ENCODE results near the gene TFDP2. TPM values are rescaled to one million over a fixed set of nuclear protein-coding genes. Genes with fewer than 3 reads are reported as not detected.

TFDP2 gene
- total and polyA plus RNA-seq, 4 donors: 22.9 to 57.2 (median 34.5) TPM

- H3K36me3 ChIP-seq (ENCODE audit: control insufficient read depth, insufficient read depth, low read length): no peaks in the 10 kb centered on the region
- no peak overlapping the region for H3K27ac ChIP-seq (ENCODE audit: low read depth, low read length)
- WGBS (ENCODE audit: insufficient coverage): 80% methylated on average over 1 of the region's 2 CpGs
- H3K4me3 ChIP-seq (ENCODE audit: low read depth, low read length): no peak overlapping the region
- H3K4me1 ChIP-seq (ENCODE audit: control insufficient read depth, insufficient read depth, low read length): no peaks in the 10 kb centered on the region
- H3K9me3 ChIP-seq (ENCODE audit: control insufficient read depth, insufficient read depth, low read length): no peaks in the 10 kb centered on the region
- DNase-seq (ENCODE audit: low read depth in 4 of 6, low spot score in 6 of 6): no peak
- H3K27me3 ChIP-seq (ENCODE audit: control insufficient read depth, insufficient read depth, low read length): no peaks in the 10 kb centered on the region
Observed at GRCh38 chr3:142053244-142053643, 96.1 kb downstream of the TFDP2 start.

GRCh38 chr3:142051351-142051750, 98.0 kb downstream of the TFDP2 start:
- Histone ChIP-seq H3K27me3 (ENCODE audit: control insufficient read depth, insufficient read depth, low read length) (no peaks in the 10 kb centered on the region), H3K4me3 (ENCODE audit: low read depth, low read length) (no peak overlapping the region), H3K9me3 (ENCODE audit: control insufficient read depth, insufficient read depth, low read length) (no peaks in the 10 kb centered on the region), H3K36me3 (ENCODE audit: control insufficient read depth, insufficient read depth, low read length) (no peaks in the 10 kb centered on the region), H3K4me1 (ENCODE audit: control insufficient read depth, insufficient read depth, low read length) (no peaks in the 10 kb centered on the region), H3K27ac (ENCODE audit: low read depth, low read length) (no peak overlapping the region)
- DNase-seq (ENCODE audit: low read depth in 4 of 6, low spot score in 6 of 6): no peak
- WGBS (ENCODE audit: insufficient coverage): no CpG with 5 or more reads among the region's 6 CpGs

- Histone ChIP-seq H3K27ac (ENCODE audit: low read depth, low read length) (no peak overlapping the region), H3K4me3 (ENCODE audit: low read depth, low read length) (no peak overlapping the region), H3K9me3 (ENCODE audit: control insufficient read depth, insufficient read depth, low read length) (no peaks in the 10 kb centered on the region), H3K4me1 (ENCODE audit: control insufficient read depth, insufficient read depth, low read length) (no peaks in the 10 kb centered on the region), H3K36me3 (ENCODE audit: control insufficient read depth, insufficient read depth, low read length) (no peaks in the 10 kb centered on the region), H3K27me3 (ENCODE audit: control insufficient read depth, insufficient read depth, low read length) (no peaks in the 10 kb centered on the region)
- no peak for DNase-seq (ENCODE audit: low read depth in 4 of 6, low spot score in 6 of 6)
- no CpG with 5 or more reads among the region's 1 CpG for WGBS (ENCODE audit: insufficient coverage)
Observed at GRCh38 chr3:142047021-142047369, 102.3 kb downstream of the TFDP2 start.

GRCh38 chr3:142046320-142047020, 102.9 kb downstream of the TFDP2 start:
- no CpG with 5 or more reads among the region's 6 CpGs for WGBS (ENCODE audit: insufficient coverage)
- H3K4me1 ChIP-seq (ENCODE audit: control insufficient read depth, insufficient read depth, low read length): no peaks in the 10 kb centered on the region
- no peak overlapping the region for H3K27ac ChIP-seq (ENCODE audit: low read depth, low read length)
- H3K9me3 ChIP-seq (ENCODE audit: control insufficient read depth, insufficient read depth, low read length): no peaks in the 10 kb centered on the region
- no peak overlapping the region for H3K4me3 ChIP-seq (ENCODE audit: low read depth, low read length)
- H3K36me3 ChIP-seq (ENCODE audit: control insufficient read depth, insufficient read depth, low read length): no peaks in the 10 kb centered on the region
- no peaks in the 10 kb centered on the region for H3K27me3 ChIP-seq (ENCODE audit: control insufficient read depth, insufficient read depth, low read length)
- DNase-seq (ENCODE audit: low read depth in 4 of 6, low spot score in 6 of 6): no peak

- H3K27me3 ChIP-seq (ENCODE audit: control insufficient read depth, insufficient read depth, low read length): no peaks in the 10 kb centered on the region
- H3K9me3 ChIP-seq (ENCODE audit: control insufficient read depth, insufficient read depth, low read length): no peaks in the 10 kb centered on the region
- H3K36me3 ChIP-seq (ENCODE audit: control insufficient read depth, insufficient read depth, low read length): no peaks in the 10 kb centered on the region
- no peak overlapping the region for H3K4me3 ChIP-seq (ENCODE audit: low read depth, low read length)
- no peak for DNase-seq (ENCODE audit: low read depth in 4 of 6, low spot score in 6 of 6)
- WGBS (ENCODE audit: insufficient coverage): no CpG with 5 or more reads among the region's 2 CpGs
- H3K27ac ChIP-seq (ENCODE audit: low read depth, low read length): no peak overlapping the region
- no peaks in the 10 kb centered on the region for H3K4me1 ChIP-seq (ENCODE audit: control insufficient read depth, insufficient read depth, low read length)
Observed at GRCh38 chr3:142040941-142041491, 108.3 kb downstream of the TFDP2 start.

GRCh38 chr3:142035308-142035922, 113.9 kb downstream of the TFDP2 start:
- H3K4me1 ChIP-seq (ENCODE audit: control insufficient read depth, insufficient read depth, low read length): no peaks in the 10 kb centered on the region
- no peak overlapping the region for H3K4me3 ChIP-seq (ENCODE audit: low read depth, low read length)
- H3K27ac ChIP-seq (ENCODE audit: low read depth, low read length): no peak overlapping the region
- H3K27me3 ChIP-seq (ENCODE audit: control insufficient read depth, insufficient read depth, low read length): no peaks in the 10 kb centered on the region
- no peaks in the 10 kb centered on the region for H3K36me3 ChIP-seq (ENCODE audit: control insufficient read depth, insufficient read depth, low read length)
- 100% methylated on average over 1 of the region's 3 CpGs for WGBS (ENCODE audit: insufficient coverage)
- no peaks in the 10 kb centered on the region for H3K9me3 ChIP-seq (ENCODE audit: control insufficient read depth, insufficient read depth, low read length)
- DNase-seq (ENCODE audit: low read depth in 4 of 6, low spot score in 6 of 6): no peak

- Histone ChIP-seq H3K27ac (ENCODE audit: low read depth, low read length) (no peak overlapping the region), H3K4me3 (ENCODE audit: low read depth, low read length) (no peak overlapping the region), H3K36me3 (ENCODE audit: control insufficient read depth, insufficient read depth, low read length) (no peaks in the 10 kb centered on the region), H3K9me3 (ENCODE audit: control insufficient read depth, insufficient read depth, low read length) (no peaks in the 10 kb centered on the region), H3K4me1 (ENCODE audit: control insufficient read depth, insufficient read depth, low read length) (no peaks in the 10 kb centered on the region), H3K27me3 (ENCODE audit: control insufficient read depth, insufficient read depth, low read length) (no peaks in the 10 kb centered on the region)
- DNase-seq (ENCODE audit: low read depth in 4 of 6, low spot score in 6 of 6): no peak
- WGBS (ENCODE audit: insufficient coverage): 100% methylated on average over 1 of the region's 4 CpGs
Observed at GRCh38 chr3:142033292-142033691, 116.1 kb downstream of the TFDP2 start.

GRCh38 chr3:142031575-142031974, 117.8 kb downstream of the TFDP2 start:
- Histone ChIP-seq H3K4me1 (ENCODE audit: control insufficient read depth, insufficient read depth, low read length) (no peaks in the 10 kb centered on the region), H3K36me3 (ENCODE audit: control insufficient read depth, insufficient read depth, low read length) (no peaks in the 10 kb centered on the region), H3K4me3 (ENCODE audit: low read depth, low read length) (no peak overlapping the region), H3K9me3 (ENCODE audit: control insufficient read depth, insufficient read depth, low read length) (no peaks in the 10 kb centered on the region), H3K27me3 (ENCODE audit: control insufficient read depth, insufficient read depth, low read length) (no peaks in the 10 kb centered on the region), H3K27ac (ENCODE audit: low read depth, low read length) (no peak overlapping the region)
- no peak for DNase-seq (ENCODE audit: low read depth in 4 of 6, low spot score in 6 of 6)

GRCh38 chr3:142029791-142030190, 119.6 kb downstream of the TFDP2 start:
- DNase-seq (ENCODE audit: low read depth in 4 of 6, low spot score in 6 of 6): no peak
- Histone ChIP-seq H3K9me3 (ENCODE audit: control insufficient read depth, insufficient read depth, low read length) (no peaks in the 10 kb centered on the region), H3K27me3 (ENCODE audit: control insufficient read depth, insufficient read depth, low read length) (no peaks in the 10 kb centered on the region), H3K4me1 (ENCODE audit: control insufficient read depth, insufficient read depth, low read length) (no peaks in the 10 kb centered on the region), H3K27ac (ENCODE audit: low read depth, low read length) (no peak overlapping the region), H3K4me3 (ENCODE audit: low read depth, low read length) (no peak overlapping the region), H3K36me3 (ENCODE audit: control insufficient read depth, insufficient read depth, low read length) (no peaks in the 10 kb centered on the region)
- WGBS (ENCODE audit: insufficient coverage): 84% methylated on average over 2 of the region's 5 CpGs

- 20% methylated on average over 3 of the region's 3 CpGs for WGBS (ENCODE audit: insufficient coverage)
- no peak for DNase-seq (ENCODE audit: low read depth in 4 of 6, low spot score in 6 of 6)
- no peaks in the 10 kb centered on the region for H3K36me3 ChIP-seq (ENCODE audit: control insufficient read depth, insufficient read depth, low read length)
- H3K27me3 ChIP-seq (ENCODE audit: control insufficient read depth, insufficient read depth, low read length): no peaks in the 10 kb centered on the region
- no peak overlapping the region for H3K27ac ChIP-seq (ENCODE audit: low read depth, low read length)
- no peaks in the 10 kb centered on the region for H3K4me1 ChIP-seq (ENCODE audit: control insufficient read depth, insufficient read depth, low read length)
- no peaks in the 10 kb centered on the region for H3K9me3 ChIP-seq (ENCODE audit: control insufficient read depth, insufficient read depth, low read length)
- H3K4me3 ChIP-seq (ENCODE audit: low read depth, low read length): no peak overlapping the region
Observed at GRCh38 chr3:142029052-142029642, 120.2 kb downstream of the TFDP2 start.
